HG02610 (cell line): Measurements from ENCODE around the gene SLC9A1.

Source experiments
- ATAC-seq: cut with Tn5 transposase; IDR thresholded peaks from one replicate; pipeline ENCODE4 v1.9.1; 2021; ENCODE audit warnings: mild to moderate bottlenecking, moderate library complexity; ENCODE audit not compliant: unreplicated experiment

The SLC9A1 gene

GRCh38 chr1:27108588-27108987 is 46.3 kb downstream of the SLC9A1 start:
- ATAC-seq: no peak

DNA sequence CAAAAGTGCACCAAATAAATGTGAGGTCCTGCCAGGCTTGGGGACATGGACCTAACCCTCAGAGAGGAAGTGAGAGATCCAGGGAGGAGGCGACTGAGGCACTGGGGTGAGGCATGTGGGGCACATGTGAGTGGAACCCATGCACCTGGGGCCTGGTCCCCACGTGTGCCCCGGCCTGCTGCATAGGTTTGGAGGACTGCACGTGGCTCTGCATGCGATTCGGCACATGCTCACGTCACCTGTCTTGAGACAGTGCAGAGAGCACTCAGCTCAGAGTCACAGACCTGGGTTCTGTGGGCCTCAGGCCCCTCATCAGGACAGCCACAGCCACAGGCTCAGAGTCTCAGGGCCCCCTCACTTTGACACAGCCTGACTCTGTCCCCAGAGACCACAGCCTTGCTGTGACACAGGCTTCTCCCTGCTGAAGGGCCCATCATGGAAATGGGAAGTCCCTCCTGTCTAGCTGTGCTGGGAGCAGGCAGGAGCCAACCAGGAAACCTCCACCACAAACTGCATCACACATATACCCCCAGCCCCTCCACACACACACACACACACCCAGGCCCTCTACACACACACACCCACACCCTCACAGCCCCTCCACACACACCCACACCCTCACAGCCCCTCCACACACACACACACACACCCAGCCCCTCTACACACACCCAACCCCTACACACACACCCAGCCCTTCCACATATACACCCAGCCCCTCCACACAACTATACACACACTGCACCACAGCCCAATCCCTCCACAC is 48.2 kb downstream of the SLC9A1 start:
- peak; percentile 28 for ATAC-seq

GRCh38 chr1:27105018-27105417 is 49.9 kb downstream of the SLC9A1 start:
- no peak for ATAC-seq

- ATAC-seq: no peak
These were observed 51.4 kb downstream of the SLC9A1 start for GRCh38 chr1:27103498-27103897.

DNA sequence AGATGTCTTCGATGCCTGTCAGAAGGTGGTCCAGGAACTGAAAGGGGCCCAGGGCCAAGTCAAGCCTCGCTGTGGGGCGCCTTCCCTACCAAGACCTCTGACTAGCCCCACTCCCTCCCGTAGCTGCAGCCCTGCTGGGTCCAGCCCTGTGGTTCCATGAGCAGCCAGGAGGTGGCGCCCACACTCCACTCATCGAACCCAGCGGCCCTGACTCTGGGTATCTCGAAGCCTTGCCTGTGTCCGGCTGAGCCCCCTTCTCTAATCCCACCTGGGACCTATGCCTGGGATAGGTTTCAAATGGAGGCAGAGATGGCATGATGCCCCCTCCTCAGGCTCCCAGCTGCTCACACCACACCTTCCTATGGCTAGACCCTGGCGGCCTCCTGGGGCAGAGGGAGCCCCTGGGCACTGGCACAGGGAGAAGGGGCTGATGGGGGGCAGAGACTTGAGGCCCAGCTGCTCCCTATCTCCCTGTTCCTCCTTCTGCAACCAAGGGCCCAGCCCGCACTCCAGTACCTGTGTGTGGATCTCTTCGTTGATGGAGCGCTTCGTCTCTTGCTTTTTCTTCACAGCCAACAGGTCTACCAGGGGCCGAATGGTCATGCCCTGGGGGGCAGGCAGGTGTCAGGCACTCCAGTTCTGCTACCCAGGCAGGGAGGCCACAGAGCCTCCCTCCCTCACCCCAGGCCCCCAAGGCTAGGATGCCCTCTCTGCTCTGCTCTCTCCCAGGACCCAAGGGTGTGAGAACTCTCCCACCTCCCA is 52.0 kb downstream of the SLC9A1 start:
- no peak for ATAC-seq

- no peak for ATAC-seq
These were observed 52.7 kb downstream of the SLC9A1 start for GRCh38 chr1:27102134-27102706.

GRCh38 chr1:27101696-27102095 is 53.2 kb downstream of the SLC9A1 start:
- no peak for ATAC-seq

- no peak for ATAC-seq
These were observed 53.9 kb downstream of the SLC9A1 start for GRCh38 chr1:27101054-27101491.

DNA sequence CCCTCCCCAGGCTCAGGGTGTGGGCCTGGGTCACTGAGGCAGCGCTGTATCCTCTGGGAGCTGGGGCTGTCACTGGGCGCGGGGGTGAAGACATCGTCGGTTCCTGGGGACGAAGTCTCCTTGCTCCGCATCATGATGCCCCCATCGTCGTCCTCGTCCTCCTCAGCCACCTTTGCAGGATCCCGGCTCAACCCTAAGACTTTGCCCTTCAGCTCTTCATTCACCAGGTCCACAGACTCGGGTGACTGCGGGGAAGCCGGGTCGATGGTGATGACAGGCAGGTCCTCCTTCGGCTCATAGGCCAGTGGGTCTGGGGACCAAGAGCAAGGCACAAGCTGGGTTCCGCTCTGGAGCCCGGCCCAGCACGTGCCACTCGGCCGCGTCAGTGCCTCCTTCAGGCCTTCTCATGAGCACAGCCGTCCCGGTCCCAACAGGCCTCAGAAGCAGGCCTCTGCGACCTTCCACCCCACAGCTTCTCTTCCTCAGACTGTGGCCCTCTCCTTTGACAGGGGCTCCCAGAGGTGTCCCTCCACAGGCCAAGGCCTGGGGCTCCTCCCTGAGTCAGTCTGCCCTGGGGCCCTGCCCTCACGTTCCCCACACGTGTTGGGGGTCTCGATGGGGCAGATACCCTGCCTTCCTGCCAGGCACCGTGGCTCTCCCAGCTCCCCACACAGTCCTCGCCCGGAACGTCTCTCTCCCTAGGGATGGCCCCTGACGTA is 54.4 kb downstream of the SLC9A1 start:
- no peak for ATAC-seq

GRCh38 chr1:27099587-27100334 is 55.2 kb downstream of the SLC9A1 start:
- peak; percentile 54 for ATAC-seq

- ATAC-seq: peak; percentile 16
These were observed 55.8 kb downstream of the SLC9A1 start for GRCh38 chr1:27099135-27099586.

DNA sequence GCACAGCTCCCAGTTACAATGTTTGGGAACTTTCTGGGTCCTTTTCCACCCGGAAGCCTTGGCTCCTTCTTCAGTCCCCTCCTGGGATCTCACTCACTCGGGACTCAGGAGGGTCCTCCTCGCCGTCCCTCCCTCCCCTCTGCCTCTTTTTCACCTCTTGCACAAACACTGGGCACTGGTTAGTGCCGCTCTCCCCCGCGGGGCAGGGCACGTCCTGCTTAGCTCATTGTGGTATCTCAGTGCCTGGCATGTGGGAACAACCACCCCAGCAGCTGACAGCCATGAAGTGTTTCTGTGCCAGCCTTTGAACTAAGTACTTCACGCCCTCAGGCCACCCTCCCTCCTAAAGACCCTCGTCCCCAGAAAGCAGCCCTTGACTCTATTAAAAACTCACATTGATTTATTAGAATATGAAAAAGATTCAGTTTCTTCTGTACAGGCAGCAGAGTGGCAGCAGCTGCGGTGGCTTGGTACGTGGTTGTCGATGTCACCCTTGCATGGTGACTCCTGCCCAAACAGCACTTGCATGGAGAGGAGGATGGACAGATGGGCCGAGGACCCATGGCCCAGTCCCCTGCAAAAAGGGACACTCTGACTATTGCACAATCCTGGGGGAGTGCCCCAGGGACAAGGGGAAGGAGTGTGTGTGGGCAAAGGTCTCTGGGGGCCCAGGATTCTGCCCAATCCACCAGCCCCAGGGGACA is 56.3 kb downstream of the SLC9A1 start:
- ATAC-seq: no peak

- no peak for ATAC-seq
These were observed 57.4 kb downstream of the SLC9A1 start for GRCh38 chr1:27097484-27097917.

GRCh38 chr1:27095576-27095975 is 59.3 kb downstream of the SLC9A1 start:
- no peak for ATAC-seq

DNA sequence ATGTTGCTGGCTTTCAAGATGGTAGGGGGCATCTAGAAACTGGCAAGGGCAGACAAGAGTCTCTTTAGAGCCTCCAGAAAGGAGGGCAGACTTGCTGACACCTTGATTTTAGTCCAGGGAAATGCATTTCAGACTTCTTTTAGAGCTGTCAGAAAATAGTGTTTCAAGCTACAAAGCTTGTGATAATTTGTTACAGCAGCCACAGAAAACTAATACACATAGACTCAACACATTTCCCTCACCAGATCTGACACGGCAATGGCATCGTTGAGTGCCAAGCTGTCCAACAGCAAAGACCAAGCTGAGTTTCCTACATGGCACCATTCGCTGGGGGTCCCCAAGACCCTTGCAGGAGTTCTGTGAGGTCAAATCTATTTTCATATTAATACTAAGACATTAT is 62.0 kb downstream of the SLC9A1 start:
- no peak for ATAC-seq

DNA sequence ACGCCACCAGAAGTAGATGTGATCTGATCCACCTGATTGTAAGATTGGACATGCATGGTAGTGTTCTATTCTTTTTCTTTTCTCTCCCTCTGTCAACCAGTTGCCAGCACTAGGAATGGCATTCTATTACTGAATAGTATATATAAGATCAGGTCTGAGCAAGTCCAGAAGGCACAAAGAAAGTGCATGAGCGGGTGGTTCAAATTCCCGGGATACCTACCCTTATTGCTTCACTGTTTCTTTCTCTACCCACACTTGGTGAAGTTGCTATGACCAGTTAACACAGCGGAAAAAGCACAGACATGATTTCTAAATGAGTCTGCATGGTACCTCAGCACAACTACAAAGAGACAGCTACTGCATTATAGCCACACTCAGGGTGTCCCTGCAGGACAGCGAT is 64.0 kb downstream of the SLC9A1 start:
- no peak for ATAC-seq

DNA sequence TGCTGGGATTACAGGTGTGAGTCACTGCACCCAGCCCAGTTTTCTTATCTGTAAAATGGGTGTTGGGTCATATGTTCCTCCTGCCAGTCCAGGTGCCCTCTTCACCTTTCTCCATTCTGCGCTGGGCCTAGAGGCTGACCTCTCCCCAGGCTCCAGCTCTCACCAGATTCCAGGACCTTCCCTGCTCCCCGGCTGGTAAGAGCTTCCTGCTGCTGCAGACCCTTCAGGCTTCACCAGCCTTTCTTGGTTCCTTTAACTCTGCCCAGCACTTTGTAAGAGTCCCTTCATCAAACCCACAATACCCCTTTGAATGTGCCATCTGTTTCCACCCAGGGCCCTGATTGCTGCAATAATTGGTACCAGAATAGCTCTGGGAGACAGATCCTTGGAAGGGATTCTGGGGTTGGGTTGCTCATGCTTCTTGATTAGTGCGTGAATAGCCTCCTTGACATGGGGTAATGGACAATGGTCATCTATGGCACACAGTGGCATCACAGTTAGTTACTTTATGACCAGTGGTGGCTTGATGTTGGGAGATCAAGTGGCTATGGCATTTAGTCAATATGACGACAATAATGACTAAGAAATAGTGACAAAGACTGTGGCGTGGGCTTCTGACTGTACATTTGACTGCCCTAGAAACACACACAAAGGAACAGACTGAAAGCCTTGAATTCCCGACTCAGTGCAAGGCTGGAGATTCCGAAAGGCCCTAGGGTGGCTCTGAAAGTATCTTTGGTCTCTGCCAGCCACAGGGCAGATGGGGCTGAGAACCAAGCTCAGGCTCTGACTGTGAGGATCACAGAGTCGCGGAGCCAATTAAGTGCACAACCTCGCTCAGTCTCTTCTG is 67.3 kb downstream of the SLC9A1 start:
- ATAC-seq: no peak

GRCh38 chr1:27086628-27087027 is 68.3 kb downstream of the SLC9A1 start:
- ATAC-seq: no peak

- ATAC-seq: no peak
These were observed 68.9 kb downstream of the SLC9A1 start for GRCh38 chr1:27086026-27086425.
